HepG2 (cell line): ENCODE data around the gene P3R3URF.

Experiments
- FOXJ3 ChIP-seq: sonication (generic); formaldehyde crosslinking; IDR thresholded peaks from 2 replicates; pipeline ENCODE4 v1.4.0; 2020; ENCODE audit warnings: missing genetic modification reagents, mild to moderate bottlenecking, borderline replicate concordance
- KMT2B ChIP-seq: IDR thresholded peaks from 2 replicates; pipeline ENCODE4 v1.6.1; 2016; ENCODE audit warnings: missing genetic modification reagents, missing compliant biosample characterization
- PCBP1 ChIP-seq: fragments of 200-400 bp; formaldehyde crosslinking; IDR thresholded peaks from 2 replicates; pipeline ENCODE4 v1.6.1; 2017; ENCODE audit warnings: mild to moderate bottlenecking, low read depth, low read length, borderline replicate concordance
- SP1 ChIP-seq, 2 experiments: fragments of 450-650 bp in 1 of 2; sonication (generic) in 1 of 2; formaldehyde crosslinking in 1 of 2; IDR thresholded peaks; 2 replicates each; pipeline versions ENCODE4 v1.4.0 to v1.6.1; 2016 to 2020; ENCODE audit warnings: missing genetic modification reagents in 1 of 2
- TBL1XR1 ChIP-seq: fragments of 150-350 bp; IDR thresholded peaks from 2 replicates; pipeline ENCODE4 v1.6.1; 2014; ENCODE audit warnings: borderline replicate concordance, low read length; ENCODE audit not compliant: partially characterized antibody
- TBX3 ChIP-seq: fragments of 450-650 bp; IDR thresholded peaks from 2 replicates; pipeline ENCODE4 v1.6.1; 2017; ENCODE audit warnings: antibody characterized with exemption, mild to moderate bottlenecking, inconsistent platforms, borderline replicate concordance
- TF ChIP-seq, protein P1 (sequence below): sonication (generic); formaldehyde crosslinking; IDR thresholded peaks from 2 replicates; pipeline ENCODE4 v1.4.0; 2020; ENCODE audit warnings: missing genetic modification reagents

DNA sequence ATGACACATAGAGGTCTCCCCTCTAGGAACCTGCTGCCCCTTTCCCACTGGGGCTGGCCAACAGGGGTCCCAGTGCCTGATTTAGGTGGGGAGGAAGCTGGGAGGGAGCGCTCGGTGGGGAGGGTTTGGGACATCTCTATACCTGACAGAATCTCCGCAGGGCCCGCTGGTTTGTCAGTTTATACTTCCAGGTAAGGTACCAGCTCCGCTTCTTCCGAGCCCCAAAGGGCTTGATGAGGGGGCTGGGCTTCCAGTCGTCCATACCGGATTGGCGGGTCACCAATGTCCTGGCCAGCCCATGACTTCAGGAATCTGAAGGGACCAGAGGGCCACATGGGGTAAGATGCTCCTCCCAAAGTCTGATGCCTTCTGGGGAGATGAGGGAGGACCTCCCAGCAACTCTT is 21.3 kb upstream of the P3R3URF start:
- TF ChIP-seq FOXJ3 (CRISPR knock-in tag) (no peak), PCBP1 (no peak), TBX3 (no peak), TBL1XR1 (no peak), SP1 (IDR thresholded peaks at IDR 0.05) (no peak), SP1 (CRISPR knock-in tag; IDR thresholded peaks at IDR 0.05) (no peak), KMT2B (CRISPR knock-in tag) (no peak)
- TF ChIP-seq, protein P1, sequence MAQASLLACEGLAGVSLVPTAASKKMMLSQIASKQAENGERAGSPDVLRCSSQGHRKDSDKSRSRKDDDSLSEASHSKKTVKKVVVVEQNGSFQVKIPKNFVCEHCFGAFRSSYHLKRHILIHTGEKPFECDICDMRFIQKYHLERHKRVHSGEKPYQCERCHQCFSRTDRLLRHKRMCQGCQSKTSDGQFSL (CRISPR knock-in tag) = no peak
